Measurements from ENCODE around the gene FBH1. TPM values are rescaled to one million over a fixed set of nuclear protein-coding genes. Genes with fewer than 3 reads are reported as not detected.

The FBH1 gene
- total and polyA plus RNA-seq, 9 of the 15 experiments (the other 6 are each of a cell fraction or from before 2014, with no cell fraction given) = 13.4 to 108 (median 77.8) TPM

DNA sequence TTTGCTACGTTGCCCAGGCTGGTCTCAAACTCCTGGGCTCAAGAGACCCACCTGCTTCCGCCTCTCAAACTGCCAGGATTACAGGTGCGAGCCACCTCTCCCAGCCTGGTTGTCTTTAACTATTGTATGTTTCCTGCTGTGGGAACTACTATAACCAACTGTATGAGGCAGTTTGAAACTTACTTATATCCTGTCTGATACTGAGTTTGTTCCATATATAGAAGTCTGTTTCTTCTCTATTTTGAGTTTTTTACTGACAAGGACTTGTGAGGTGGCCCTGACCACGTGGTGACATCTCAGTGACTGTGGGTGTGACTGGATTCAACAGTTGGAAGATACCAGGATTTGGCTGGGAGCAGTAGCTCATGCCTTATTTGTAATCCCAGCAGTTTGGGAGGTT is 14.2 kb downstream of the FBH1 start (continued):
- TF ChIP-seq HEY1 (CRISPR knock-in tag; IDR thresholded peaks at IDR 0.05; ENCODE audit: borderline replicate concordance) = no peak

DNA sequence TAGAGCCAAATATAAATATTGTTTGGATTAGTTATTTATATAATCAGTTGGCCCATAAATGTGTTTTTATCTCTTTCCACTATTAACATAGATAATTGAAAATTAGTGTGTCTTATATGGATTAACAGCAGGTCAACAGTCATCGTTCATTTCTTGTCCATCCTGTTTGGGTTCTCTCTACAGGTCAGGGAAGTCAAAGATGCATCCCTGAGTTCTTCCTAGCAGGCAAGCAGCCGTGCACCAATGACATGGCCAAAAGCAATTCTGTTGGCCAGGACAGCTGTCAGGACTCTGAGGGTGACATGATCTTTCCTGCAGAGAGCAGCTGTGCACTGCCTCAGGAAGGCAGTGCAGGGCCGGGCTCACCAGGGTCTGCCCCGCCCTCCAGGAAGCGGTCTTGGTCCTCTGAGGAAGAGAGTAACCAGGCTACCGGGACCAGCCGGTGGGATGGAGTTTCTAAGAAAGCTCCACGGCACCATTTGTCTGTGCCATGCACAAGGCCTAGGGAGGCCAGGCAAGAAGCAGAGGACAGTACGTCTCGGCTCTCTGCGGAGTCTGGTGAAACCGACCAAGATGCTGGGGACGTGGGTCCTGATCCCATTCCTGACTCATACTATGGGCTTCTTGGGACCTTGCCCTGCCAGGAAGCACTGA is 15.9 kb downstream of the FBH1 start:
- H3K4me2 ChIP-seq (ENCODE audit: insufficient read depth, low read length) = no peak overlapping the region
- H2AFZ ChIP-seq (ENCODE audit: low read depth, low read length) = no peak overlapping the region
- intact Hi-C loops (cut with micrococcal nuclease) (no loop called here), in situ Hi-C loops (cut with MboI) (no loop called here)
- POLR2A ChIA-PET = interaction anchor here (0.8 to 1.4 kb wide), 2 partner anchors 12 to 15 kb away, joined by 3 to 5 read pairs; no protein-coding TSS in a partner anchor
- 96% methylated on average over 13 of the region's 13 CpGs for WGBS (ENCODE audit: insufficient coverage, low coverage, missing lambda C conversion rate)
- DNase-seq (ENCODE audit: extremely low read depth in 1 of 4, low spot score in 3 of 4) = no peak
- no peak for TF ChIP-seq ZNF174 (CRISPR knock-in tag; IDR thresholded peaks at IDR 0.05)
- TF ChIP-seq, protein P1, sequence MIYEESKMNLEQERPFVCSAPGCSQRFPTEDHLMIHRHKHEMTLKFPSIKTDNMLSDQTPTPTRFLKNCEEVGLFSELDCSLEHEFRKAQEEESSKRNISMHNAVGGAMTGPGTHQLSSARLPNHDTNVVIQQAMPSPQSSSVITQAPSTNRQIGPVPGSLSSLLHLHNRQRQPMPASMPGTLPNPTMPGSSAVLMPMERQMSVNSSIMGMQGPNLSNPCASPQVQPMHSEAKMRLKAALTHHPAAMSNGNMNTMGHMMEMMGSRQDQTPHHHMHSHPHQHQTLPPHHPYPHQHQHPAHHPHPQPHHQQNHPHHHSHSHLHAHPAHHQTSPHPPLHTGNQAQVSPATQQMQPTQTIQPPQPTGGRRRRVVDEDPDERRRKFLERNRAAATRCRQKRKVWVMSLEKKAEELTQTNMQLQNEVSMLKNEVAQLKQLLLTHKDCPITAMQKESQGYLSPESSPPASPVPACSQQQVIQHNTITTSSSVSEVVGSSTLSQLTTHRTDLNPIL (CRISPR knock-in tag; IDR thresholded peaks at IDR 0.05) = no peak
- TF ChIP-seq, protein P2, sequence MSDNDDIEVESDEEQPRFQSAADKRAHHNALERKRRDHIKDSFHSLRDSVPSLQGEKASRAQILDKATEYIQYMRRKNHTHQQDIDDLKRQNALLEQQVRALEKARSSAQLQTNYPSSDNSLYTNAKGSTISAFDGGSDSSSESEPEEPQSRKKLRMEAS (CRISPR knock-in tag; IDR thresholded peaks at IDR 0.05) = peak; percentile 21; the same call in 1 of the 2 replicates
- no peaks in the 10 kb centered on the region for H3K9me3 ChIP-seq (replicated peaks; ENCODE audit: control insufficient read depth, insufficient read depth, low read depth, low read length)
- peaks cover 46% of the 10 kb centered on the region for H3K79me2 ChIP-seq (ENCODE audit: control insufficient read depth, insufficient read depth, low read length)
- ATAC-seq = peak; percentile 44; the same call in 2 of the 3 replicates
- BruUV-seq (replicated peaks) = no TSS peak
- 0 out of 4 replicates have a peak overlapping the region, but pooled peaks of 1 of the 2 experiments have one; percentile 11 for H3K9ac ChIP-seq (ENCODE audit: insufficient read depth in 1 of 2, low read depth in 2 of 2, low read length in 2 of 2)
- no peak overlapping the region for H3K27ac ChIP-seq (ENCODE audit: extremely low read depth, low read depth, low read length)
- H3K36me3 ChIP-seq (ENCODE audit: control insufficient read depth, insufficient read depth, low read length) = peaks cover 76% of the 10 kb centered on the region
- no peaks in the 10 kb centered on the region for H4K20me1 ChIP-seq (replicated peaks; ENCODE audit: control insufficient read depth, insufficient read depth, low read length)
- H3K27me3 ChIP-seq (ENCODE audit: control insufficient read depth in 2 of 2, insufficient read depth in 2 of 2, low read length in 2 of 2) = no peaks in the 10 kb centered on the region
- H3K4me1 ChIP-seq (replicated peaks in 1 of 2; ENCODE audit: control insufficient read depth in 2 of 2, insufficient read depth in 2 of 2, low read length in 2 of 2) = peaks cover 0 to 3% of the 10 kb centered on the region in 2 experiments; a peak in 1 of 5 replicates
- no peak for FAIRE-seq
- H3K4me3 ChIP-seq = no peak overlapping the region
- H3K9me1 ChIP-seq (ENCODE audit: control insufficient read depth, insufficient read depth, low read length) = no peaks in the 10 kb centered on the region
- CTCF ChIA-PET (ENCODE audit: low intra/inter-chr PET ratio) = no interaction called here

Measured in K562 (cell line).